Neuronal stem cell (in vitro differentiated cells): ENCODE measurements around the gene TRAF2.

ENCODE experiments used
- DNase-seq: peaks from one replicate; pipeline ENCODE4 v3.0.0-alpha.2; 2013; ENCODE audit warnings: low spot score
- H2AFZ ChIP-seq: one replicate; pipeline ENCODE4 v1.6.1; 2013; ENCODE audit warnings: mild to moderate bottlenecking, low read length, inconsistent platforms
- H2AK5ac ChIP-seq: 2 replicates; pipeline ENCODE4 v1.6.1; 2013; ENCODE audit warnings: low read depth, mild to moderate bottlenecking, inconsistent platforms, low read length, moderate library complexity, mixed read lengths
- H2BK120ac ChIP-seq: 2 replicates; pipeline ENCODE4 v1.6.1; 2013; ENCODE audit warnings: low read depth, mild to moderate bottlenecking, inconsistent platforms, low read length, moderate library complexity, mixed read lengths
- H2BK12ac ChIP-seq: one replicate; pipeline ENCODE4 v1.6.1; 2013; ENCODE audit warnings: low read length, inconsistent platforms
- H2BK15ac ChIP-seq: 2 replicates; pipeline ENCODE4 v1.6.1; 2013; ENCODE audit warnings: mild to moderate bottlenecking, low read length, inconsistent platforms, mixed read lengths
- H2BK5ac ChIP-seq: one replicate; pipeline ENCODE4 v1.6.1; 2013; ENCODE audit warnings: inconsistent platforms, mild to moderate bottlenecking, low read length, moderate library complexity
- H3K14ac ChIP-seq: one replicate; pipeline ENCODE4 v1.6.1; 2013; ENCODE audit warnings: low read length, inconsistent platforms
- H3K18ac ChIP-seq: 2 replicates; pipeline ENCODE4 v1.6.1; 2013; ENCODE audit warnings: low read length, inconsistent platforms
- H3K23ac ChIP-seq: 2 replicates; pipeline ENCODE4 v1.6.1; 2013; ENCODE audit warnings: low read depth, mild to moderate bottlenecking, mixed read lengths, low read length, inconsistent platforms; ENCODE audit not compliant: poor library complexity
- H3K27ac ChIP-seq: replicated peaks from 3 replicates; pipeline ENCODE4 v1.5.1; 2013; ENCODE audit warnings: low read length, inconsistent platforms
- H3K27me3 ChIP-seq, 3 experiments: 2 replicates each; pipeline ENCODE4 v1.6.1; 2013; ENCODE audit warnings: low read length in 3 of 3, mild to moderate bottlenecking in 2 of 3, inconsistent platforms in 1 of 3, low read depth in 1 of 3, mixed read lengths in 1 of 3, moderate library complexity in 1 of 3; ENCODE audit not compliant: control insufficient read depth in 3 of 3, insufficient read depth in 3 of 3
- H3K36me3 ChIP-seq, 2 donors: replicated peaks in 1 of 2; 2 replicates each; pipeline ENCODE4 v1.6.1; 2013; ENCODE audit warnings: low read length in 2 of 2; ENCODE audit not compliant: control insufficient read depth in 2 of 2, insufficient read depth in 2 of 2
- H3K4ac ChIP-seq: 2 replicates; pipeline ENCODE4 v1.6.1; 2013; ENCODE audit warnings: inconsistent platforms, mild to moderate bottlenecking, low read length, moderate library complexity
- H3K4me1 ChIP-seq, 2 donors: 1 replicate in 1 of 2; 2 replicates in 1 of 2; pipeline ENCODE4 v1.6.1; 2013; ENCODE audit warnings: low read length in 2 of 2, low read depth in 1 of 2; ENCODE audit not compliant: control insufficient read depth in 2 of 2, insufficient read depth in 1 of 2
- H3K4me2 ChIP-seq: one replicate; pipeline ENCODE4 v1.6.1; 2013; ENCODE audit warnings: mild to moderate bottlenecking, low read length, inconsistent platforms; ENCODE audit not compliant: insufficient read depth, poor library complexity, severe bottlenecking
- H3K4me3 ChIP-seq, 2 donors: 2 replicates each; pipeline ENCODE4 v1.5.1; 2013; ENCODE audit warnings: low read length in 2 of 2, mild to moderate bottlenecking in 2 of 2, inconsistent platforms in 1 of 2, moderate library complexity in 1 of 2
- H3K79me1 ChIP-seq: one replicate; pipeline ENCODE4 v1.6.1; 2013; ENCODE audit warnings: low read depth, mild to moderate bottlenecking, inconsistent platforms, low read length, moderate library complexity
- H3K9ac ChIP-seq: one replicate; pipeline ENCODE4 v1.6.1; 2013; ENCODE audit warnings: mild to moderate bottlenecking, low read depth, low read length, inconsistent platforms; ENCODE audit not compliant: poor library complexity
- H3K9me3 ChIP-seq, 2 donors: replicated peaks in 1 of 2; 2 replicates each; pipeline versions ENCODE3 to v1.6.1; 2013; ENCODE audit warnings: low read length in 2 of 2, mild to moderate bottlenecking in 2 of 2, inconsistent platforms in 1 of 2, low read depth in 1 of 2, mixed read lengths in 1 of 2, moderate library complexity in 1 of 2; ENCODE audit not compliant: control insufficient read depth in 2 of 2, insufficient read depth in 1 of 2
- H4K8ac ChIP-seq: one replicate; pipeline ENCODE4 v1.6.1; 2013; ENCODE audit warnings: low read depth, mild to moderate bottlenecking, inconsistent platforms, low read length, moderate library complexity
- H4K91ac ChIP-seq: one replicate; pipeline ENCODE4 v1.6.1; 2013; ENCODE audit warnings: low read length, low read depth, mild to moderate bottlenecking, inconsistent platforms; ENCODE audit not compliant: poor library complexity
- WGBS, 2 donors: extraction: QIAGEN DNeasy Blood & Tissue Kit; methylation state at CpG; one replicate each; pipeline ENCODE4 v1.1.7; 2013; ENCODE audit warnings: missing lambda C conversion rate in 2 of 2, mixed read lengths in 1 of 2; ENCODE audit not compliant: insufficient read length in 2 of 2, insufficient replicate concordance in 1 of 2; ENCODE audit errors: extremely low coverage in 2 of 2; 5-methylcytosine and 5-hydroxymethylcytosine counted together

Gene TRAF2

DNA sequence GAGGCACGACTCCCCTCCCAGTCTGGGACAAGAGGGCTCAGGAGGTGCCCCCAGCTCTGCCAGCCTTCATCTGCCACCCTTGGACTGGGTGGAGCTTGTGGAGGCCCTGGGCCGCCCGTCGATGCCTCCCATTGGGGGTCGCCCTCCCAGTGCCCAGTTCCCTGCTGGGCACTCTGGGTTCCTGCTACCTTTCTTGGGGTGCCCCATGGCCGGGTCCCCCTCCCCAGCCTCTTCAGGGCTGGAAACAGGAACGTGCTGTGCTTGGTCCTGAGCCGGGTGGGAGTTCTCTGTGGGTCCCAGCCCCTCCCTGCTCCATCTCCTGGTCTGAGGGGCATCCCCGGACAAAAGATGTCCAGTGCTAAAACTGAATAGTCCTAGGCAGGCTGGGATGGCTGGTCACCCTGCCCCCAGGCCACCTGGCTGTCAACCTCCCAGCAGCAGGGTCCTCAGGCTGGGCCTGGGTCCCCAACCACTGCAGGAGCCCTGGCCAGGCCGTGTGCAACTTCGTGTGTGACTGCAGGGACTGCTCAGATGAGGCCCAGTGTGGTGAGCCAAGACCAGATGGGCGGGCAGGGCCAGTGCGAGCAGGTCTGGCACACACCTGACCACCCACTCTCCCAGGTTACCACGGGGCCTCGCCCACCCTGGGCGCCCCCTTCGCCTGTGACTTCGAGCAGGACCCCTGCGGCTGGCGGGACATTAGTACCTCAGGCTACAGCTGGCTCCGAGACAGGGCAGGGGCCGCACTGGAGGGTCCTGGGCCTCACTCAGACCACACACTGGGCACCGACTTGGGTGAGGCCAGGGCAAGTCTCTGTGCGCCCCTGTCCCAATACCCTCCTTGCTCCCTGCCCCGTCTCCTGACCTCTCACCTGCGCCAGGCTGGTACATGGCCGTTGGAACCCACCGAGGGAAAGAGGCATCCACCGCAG lies 33.4 kb upstream of the TRAF2 start:
- Histone ChIP-seq H3K4me3 (peak overlapping the region in 1 of 2 donors; percentile 31), H3K27ac (no peak overlapping the region), H3K36me3 (peaks cover 16 to 30% of the 10 kb centered on the region in 2 donors), H3K9me3 (no peaks in the 10 kb centered on the region), H2BK120ac (no peak overlapping the region), H3K9ac (no peak overlapping the region), H3K14ac (no peak overlapping the region), H4K91ac (no peak overlapping the region), H3K27me3 (no peaks in the 10 kb centered on the region), H3K4me2 (no peak overlapping the region), H3K4me1 (peaks cover 9% of the 10 kb centered on the region in 2 donors), H3K4ac (no peak overlapping the region), H2BK15ac (no peak overlapping the region), H2BK12ac (no peak overlapping the region), H2BK5ac (peak overlapping the region; percentile 84), H2AK5ac (peak overlapping the region; percentile 79), H4K8ac (no peak overlapping the region), H3K79me1 (peaks cover 16% of the 10 kb centered on the region), H3K23ac (peak overlapping the region; percentile 5), H3K18ac (peak overlapping the region; percentile 19), H2AFZ (no peak overlapping the region)
- WGBS, 2 donors, result no CpG with 5 or more reads among the region's 29 CpGs
- no peak for DNase-seq

DNA sequence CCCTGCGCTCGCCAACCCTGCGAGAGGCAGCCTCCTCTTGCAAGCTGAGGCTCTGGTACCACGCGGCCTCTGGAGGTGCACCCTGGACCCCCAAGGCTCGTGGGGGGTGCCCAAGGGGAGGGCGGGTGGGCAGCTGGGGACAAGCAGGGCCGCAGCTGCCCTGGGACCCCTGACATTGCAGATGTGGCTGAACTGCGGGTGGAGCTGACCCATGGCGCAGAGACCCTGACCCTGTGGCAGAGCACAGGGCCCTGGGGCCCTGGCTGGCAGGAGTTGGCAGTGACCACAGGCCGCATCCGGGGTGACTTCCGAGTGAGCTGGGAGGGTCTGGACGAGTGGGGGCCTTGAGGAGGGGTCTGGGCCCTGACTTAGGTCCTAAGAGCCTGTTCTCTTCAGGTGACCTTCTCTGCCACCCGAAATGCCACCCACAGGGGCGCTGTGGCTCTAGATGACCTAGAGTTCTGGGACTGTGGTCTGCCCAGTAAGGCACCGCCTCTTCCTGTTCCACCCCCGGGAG lies 32.7 kb upstream of the TRAF2 start:
- DNase-seq, result no peak
- Histone ChIP-seq H2BK120ac (no peak overlapping the region), H2AFZ (no peak overlapping the region), H2BK12ac (no peak overlapping the region), H3K23ac (no peak overlapping the region), H3K4me3 (no peak overlapping the region), H2AK5ac (no peak overlapping the region), H4K91ac (no peak overlapping the region), H3K4ac (no peak overlapping the region), H3K79me1 (peaks cover 13% of the 10 kb centered on the region), H3K4me2 (no peak overlapping the region), H4K8ac (no peak overlapping the region), H3K9ac (no peak overlapping the region), H3K14ac (no peak overlapping the region), H3K36me3 (peaks cover 19 to 30% of the 10 kb centered on the region in 2 donors), H3K9me3 (no peaks in the 10 kb centered on the region), H3K27me3 (no peaks in the 10 kb centered on the region), H3K4me1 (peaks cover 9% of the 10 kb centered on the region in 2 donors), H3K27ac (no peak overlapping the region), H3K18ac (no peak overlapping the region), H2BK15ac (no peak overlapping the region), H2BK5ac (no peak overlapping the region)
- WGBS, 2 donors, result no CpG with 5 or more reads among the region's 18 CpGs

DNA sequence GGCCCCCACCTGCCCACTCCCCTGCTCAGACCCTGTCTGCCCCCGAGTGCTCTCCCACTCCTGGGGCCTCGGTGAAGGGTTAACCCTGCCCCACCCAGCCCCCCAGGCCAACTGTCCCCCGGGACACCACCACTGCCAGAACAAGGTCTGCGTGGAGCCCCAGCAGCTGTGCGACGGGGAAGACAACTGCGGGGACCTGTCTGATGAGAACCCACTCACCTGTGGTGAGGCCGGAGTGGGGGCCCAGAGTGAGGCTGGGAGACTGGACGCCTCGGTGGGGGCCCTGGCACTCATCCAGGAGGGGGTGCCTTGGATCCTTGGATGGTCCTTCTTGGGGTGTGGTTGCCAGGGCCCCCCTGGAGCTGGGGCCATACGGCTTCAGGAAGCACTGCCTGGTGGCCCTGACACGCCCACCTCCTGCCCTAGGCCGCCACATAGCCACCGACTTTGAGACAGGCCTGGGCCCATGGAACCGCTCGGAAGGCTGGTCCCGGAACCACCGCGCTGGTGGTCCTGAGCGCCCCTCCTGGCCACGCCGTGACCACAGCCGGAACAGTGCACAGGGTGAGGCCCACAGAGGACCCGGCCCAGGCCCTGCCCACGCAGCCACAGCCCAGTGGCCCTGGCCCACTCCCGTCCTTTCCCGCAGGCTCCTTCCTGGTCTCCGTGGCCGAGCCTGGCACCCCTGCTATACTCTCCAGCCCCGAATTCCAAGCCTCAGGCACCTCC lies 32.0 kb upstream of the TRAF2 start:
- no peaks in the 10 kb centered on the region for H3K9me3 ChIP-seq

More for the DNA sequence above, 32.0 kb upstream of the TRAF2 start:
- Histone ChIP-seq H2BK5ac (no peak overlapping the region), H3K23ac (peak overlapping the region; percentile 43), H3K9ac (no peak overlapping the region), H3K18ac (no peak overlapping the region), H3K36me3 (peaks cover 19 to 34% of the 10 kb centered on the region in 2 donors), H4K8ac (no peak overlapping the region), H3K4me1 (peaks cover 9% of the 10 kb centered on the region in 2 donors), H2BK120ac (no peak overlapping the region), H2BK15ac (no peak overlapping the region), H3K4ac (peak overlapping the region; percentile 37), H3K4me3 (no peak overlapping the region), H2BK12ac (no peak overlapping the region), H2AFZ (no peak overlapping the region), H3K27ac (no peak overlapping the region), H3K79me1 (peaks cover 14% of the 10 kb centered on the region), H3K4me2 (no peak overlapping the region), H4K91ac (no peak overlapping the region), H3K27me3 (no peaks in the 10 kb centered on the region), H2AK5ac (no peak overlapping the region), H3K14ac (no peak overlapping the region)
- WGBS, 2 donors, result no CpG with 5 or more reads among the region's 30 CpGs
- DNase-seq, result no peak
